ENCODE results near the gene YOD1. TPM values are rescaled to one million over a fixed set of nuclear protein-coding genes. Genes with fewer than 3 reads are reported as not detected.

Gene YOD1
- total and polyA plus RNA-seq, 2 of the 4 experiments (the other 2 are of a cell fraction) = 1.8 to 5.4 TPM

- Histone ChIP-seq H3K4me1 (ENCODE audit: control insufficient read depth, insufficient read depth, low read length) (peaks cover 6% of the 10 kb centered on the region), H3K14ac (replicated peaks; ENCODE audit: low read depth, low read length) (no peak overlapping the region), H3K79me1 (ENCODE audit: low read depth in 1 of 2, low read length in 2 of 2) (no peaks in the 10 kb centered on the region), H2BK20ac (ENCODE audit: low read depth, low read length) (no peak overlapping the region), H2AK9ac (replicated peaks; ENCODE audit: low read depth, low read length, poor library complexity) (no peak overlapping the region), H4K8ac (ENCODE audit: low read depth in 2 of 2, low read length in 2 of 2) (no peak overlapping the region), H4K91ac (ENCODE audit: insufficient read depth, low read depth, low read length) (no peak overlapping the region), H3K27me3 (ENCODE audit: control insufficient read depth, insufficient read depth, low read length) (peaks cover 6% of the 10 kb centered on the region; the same call in 1 of the 2 replicates), H3K36me3 (ENCODE audit: control insufficient read depth, insufficient read depth, low read length) (no peaks in the 10 kb centered on the region), H4K20me1 (ENCODE audit: insufficient read depth, low read length) (no peaks in the 10 kb centered on the region), H3K9me1 (ENCODE audit: insufficient read depth, low read length) (peaks cover 6% of the 10 kb centered on the region), H3K18ac (ENCODE audit: low read depth, low read length) (no peak overlapping the region), H2BK15ac (ENCODE audit: low read depth, low read length) (no peak overlapping the region), H3K4me2 (ENCODE audit: low read depth, low read length) (no peak overlapping the region), H2AFZ (replicated peaks; ENCODE audit: low read length, poor library complexity) (no peak overlapping the region), H3K9me3 (ENCODE audit: control insufficient read depth, insufficient read depth, low read length) (no peaks in the 10 kb centered on the region; the same call in 1 of the 2 replicates), H2AK5ac (ENCODE audit: low read depth, low read length) (no peak overlapping the region), H3K23ac (ENCODE audit: low read depth, low read length) (no peak overlapping the region), H2BK5ac (ENCODE audit: low read depth, low read length, poor library complexity, severe bottlenecking) (no peak overlapping the region), H3K27ac (ENCODE audit: insufficient read depth, low read length) (no peak overlapping the region), H3K4me3 (ENCODE audit: insufficient read depth, low read depth, low read length) (no peak overlapping the region), H3K56ac (ENCODE audit: extremely low read depth, insufficient read depth, low read length) (no peak overlapping the region), H3K9ac (ENCODE audit: low read depth, low read length) (no peak overlapping the region), H3K4ac (ENCODE audit: low read depth, low read length) (no peak overlapping the region), H2BK120ac (ENCODE audit: low read depth, low read length) (no peak overlapping the region), H4K5ac (ENCODE audit: low read depth, low read length) (no peak overlapping the region)
- in situ Hi-C loops (cut with MboI; ENCODE audit: low sequenced_read_pairs) (no loop called here), dilution Hi-C loops (cut with HindIII; ENCODE audit: low sequenced_read_pairs, unreplicated experiment) (no loop called here), intact Hi-C loops (cut with micrococcal nuclease) (no loop called here)
- ATAC-seq (ENCODE audit: low read depth) = no peak
- POLR2A ChIA-PET (ENCODE audit: unreplicated experiment) = no interaction called here
- no peak for DNase-seq
- no TSS peak for BruUV-seq (replicated peaks)
- no CpG with 5 or more reads among the region's 2 CpGs for WGBS, 2 experiments (ENCODE audit: extremely low coverage in 2 of 2, insufficient read length in 1 of 2)
- CTCF ChIA-PET = no interaction called here
- TF ChIP-seq USF2 (IDR thresholded peaks at IDR 0.05; ENCODE audit: low read depth, low read length) = no peak
- TF ChIP-seq ELK1 (IDR thresholded peaks at IDR 0.05; ENCODE audit: borderline replicate concordance, low read depth, low read length) = no peak
- TF ChIP-seq CHD1 (IDR thresholded peaks at IDR 0.05; ENCODE audit: low read depth, low read length) = no peak
- TF ChIP-seq MAZ (IDR thresholded peaks at IDR 0.05; ENCODE audit: borderline replicate concordance, low read depth, low read length) = no peak
- no peak for TF ChIP-seq RCOR1 (IDR thresholded peaks at IDR 0.05; ENCODE audit: insufficient replicate concordance, low read length)
- no peak for TF ChIP-seq MXI1 (IDR thresholded peaks at IDR 0.05; ENCODE audit: borderline replicate concordance, low read depth, low read length)
- TF ChIP-seq MAFK (IDR thresholded peaks at IDR 0.05; ENCODE audit: low read depth, low read length) = no peak
- TF ChIP-seq FOS (IDR thresholded peaks at IDR 0.05; ENCODE audit: low read depth, low read length) = no peak
- no peak for TF ChIP-seq NFE2L2 (IDR thresholded peaks at IDR 0.05; ENCODE audit: low read depth, low read length)
- TF ChIP-seq CTCF (conservative IDR thresholded peaks at IDR 0.05; ENCODE audit: low read depth, low read length) = no peak
- TF ChIP-seq RAD21 (IDR thresholded peaks at IDR 0.05; ENCODE audit: low read length) = no peak
- TF ChIP-seq SMC3 (IDR thresholded peaks at IDR 0.05; ENCODE audit: low read depth, low read length) = no peak
- no peak for TF ChIP-seq POLR2A (IDR thresholded peaks at IDR 0.05; ENCODE audit: low read depth, low read length)
- TF ChIP-seq BHLHE40 (IDR thresholded peaks at IDR 0.05; ENCODE audit: low read depth, low read length) = no peak
- no peak for TF ChIP-seq CEBPB (IDR thresholded peaks at IDR 0.05; ENCODE audit: low read depth, low read length)
- TF ChIP-seq RFX5 (IDR thresholded peaks at IDR 0.05; ENCODE audit: low read depth, low read length) = no peak
Observed at GRCh38 chr1:207010726-207011125, 40.3 kb downstream of the YOD1 start.

Measured in IMR-90 (cell line).